GM03348 (cell line): ENCODE results near the gene MYLK.
"Not testable (repeated sequence)": the region's sequence is repeated elsewhere in the genome, so short reads cannot be mapped to it uniquely, and the experiment has no call there.

Experiments used
- DNase-seq: peaks from one replicate; pipeline ENCODE4 v3.0.0; 2012; ENCODE audit warnings: low spot score

Gene MYLK

GRCh38 chr3:123884203-123884831 lies at the start of gene MYLK:
Gene MYLK, minus strand, starts transcription at chr3:123884332. Its CDS starts 90,491 bp downstream, at chr3:123793841.
- peak; percentile 95 for DNase-seq

GRCh38 chr3:123930445-123930844 lies 46.3 kb upstream of the MYLK start:
- DNase-seq = no peak

- DNase-seq = no peak
Observed at GRCh38 chr3:123929325-123929724, 45.2 kb upstream of the MYLK start.

- no peak for DNase-seq
Observed at GRCh38 chr3:123926396-123926795, 42.3 kb upstream of the MYLK start.

GRCh38 chr3:123920868-123921267 lies 36.7 kb upstream of the MYLK start:
- no peak for DNase-seq

GRCh38 chr3:123920383-123920782 lies 36.3 kb upstream of the MYLK start:
- DNase-seq = no peak

- DNase-seq = no peak
Observed at GRCh38 chr3:123919353-123919752, 35.2 kb upstream of the MYLK start.

GRCh38 chr3:123914829-123915228 lies 30.7 kb upstream of the MYLK start:
- no peak for DNase-seq

- no peak for DNase-seq
Observed at GRCh38 chr3:123909785-123910184, 25.7 kb upstream of the MYLK start.

GRCh38 chr3:123907720-123908119 lies 23.6 kb upstream of the MYLK start:
- DNase-seq = no peak

GRCh38 chr3:123899300-123899865 lies 15.3 kb upstream of the MYLK start:
- no peak for DNase-seq

- DNase-seq = no peak
Observed at GRCh38 chr3:123893012-123893411, 8.9 kb upstream of the MYLK start.

- DNase-seq = no peak
Observed at GRCh38 chr3:123892195-123892594, 8.1 kb upstream of the MYLK start.

- DNase-seq = not testable (repeated sequence)
Observed at GRCh38 chr3:123890991-123891390, 6.9 kb upstream of the MYLK start.

GRCh38 chr3:123890162-123890561 lies 6.0 kb upstream of the MYLK start:
- not testable (repeated sequence) for DNase-seq

- no peak for DNase-seq
Observed at GRCh38 chr3:123884993-123885392, 861 bp upstream of the MYLK start.

GRCh38 chr3:123883701-123884202 lies 380 bp downstream of the MYLK start:
- DNase-seq = peak; percentile 49

- DNase-seq = no peak
Observed at GRCh38 chr3:123883111-123883510, 1.0 kb downstream of the MYLK start.

GRCh38 chr3:123881771-123882170 lies 2.4 kb downstream of the MYLK start:
- DNase-seq = no peak

GRCh38 chr3:123880998-123881561 lies 3.1 kb downstream of the MYLK start:
- peak; percentile 51 for DNase-seq

- no peak for DNase-seq
Observed at GRCh38 chr3:123878807-123879206, 5.3 kb downstream of the MYLK start.

- no peak for DNase-seq
Observed at GRCh38 chr3:123877965-123878364, 6.2 kb downstream of the MYLK start.

GRCh38 chr3:123877466-123877865 lies 6.7 kb downstream of the MYLK start:
- no peak for DNase-seq

- no peak for DNase-seq
Observed at GRCh38 chr3:123876858-123877257, 7.3 kb downstream of the MYLK start.
